Measurements from ENCODE around the gene TFF1.

Gene TFF1

DNA sequence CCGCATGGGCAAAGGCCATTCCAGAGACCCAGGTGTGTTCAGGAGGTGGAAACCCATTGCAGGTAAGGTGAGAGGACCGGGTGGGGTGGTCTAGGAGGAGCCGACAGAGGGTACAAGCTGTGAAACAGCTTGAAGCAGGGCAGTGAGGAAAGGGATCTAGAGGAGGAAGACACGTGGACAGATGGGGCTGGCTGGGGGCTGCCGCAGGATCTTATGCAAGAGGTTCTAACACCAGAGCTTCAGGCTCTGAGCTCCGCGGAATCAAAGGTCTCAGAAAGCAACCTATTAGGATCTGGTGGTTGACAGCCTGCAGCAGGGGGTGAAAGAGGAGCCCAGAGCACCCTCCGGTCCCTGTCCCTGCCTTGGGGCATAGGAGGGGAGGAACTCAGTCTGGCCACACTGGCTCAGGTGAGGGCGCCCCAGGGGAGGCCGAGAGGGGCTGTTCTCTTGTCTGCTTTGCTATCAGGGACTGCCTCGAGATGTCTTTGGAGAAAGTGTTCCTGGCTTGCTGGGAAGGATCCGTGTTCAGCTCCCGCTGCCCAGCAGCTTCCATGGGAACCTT, 1.9 kb downstream of the TFF1 start:
- DNase-seq (ENCODE audit: low read depth in 2 of 2, low spot score in 1 of 2): no peak

DNA sequence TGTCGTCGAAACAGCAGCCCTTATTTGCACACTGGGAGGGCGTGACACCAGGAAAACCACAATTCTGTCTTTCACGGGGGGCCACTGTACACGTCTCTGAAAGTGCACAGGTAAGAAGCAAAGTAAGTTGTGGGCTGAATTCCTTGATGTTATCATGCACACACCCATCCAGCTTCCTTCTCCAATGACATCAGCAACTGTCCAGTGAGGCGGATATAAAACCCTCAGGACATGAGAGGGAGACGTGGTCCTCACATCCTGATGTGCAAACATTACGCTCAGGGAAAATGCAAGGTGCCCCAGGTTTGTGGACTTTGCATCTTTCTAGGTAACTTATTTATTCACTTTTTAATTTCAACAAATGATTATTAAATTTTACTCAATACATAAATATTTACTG, 3.0 kb downstream of the TFF1 start:
- DNase-seq (ENCODE audit: low read depth in 2 of 2, low spot score in 1 of 2): no peak

DNA sequence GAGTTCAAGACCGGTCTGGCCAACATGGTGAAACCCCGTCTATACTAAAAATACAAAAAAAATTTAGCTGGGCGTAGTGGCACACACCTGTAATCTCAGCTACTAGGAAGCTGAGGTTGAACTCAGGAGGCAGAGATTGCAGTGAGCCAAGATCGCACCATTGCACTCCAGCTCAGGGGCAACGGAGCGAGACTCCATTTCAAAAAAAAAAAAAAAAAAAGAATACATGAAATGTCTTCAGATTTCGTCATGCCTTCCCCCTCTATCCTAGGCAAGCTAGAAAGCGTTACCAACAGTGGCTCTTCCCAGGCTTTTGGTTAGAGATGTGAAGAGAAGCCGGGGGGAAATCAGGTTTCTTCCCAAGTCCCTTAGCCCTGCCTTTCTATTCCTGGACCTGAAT, 3.6 kb downstream of the TFF1 start:
- DNase-seq (ENCODE audit: low read depth in 2 of 2, low spot score in 1 of 2): no peak

DNA sequence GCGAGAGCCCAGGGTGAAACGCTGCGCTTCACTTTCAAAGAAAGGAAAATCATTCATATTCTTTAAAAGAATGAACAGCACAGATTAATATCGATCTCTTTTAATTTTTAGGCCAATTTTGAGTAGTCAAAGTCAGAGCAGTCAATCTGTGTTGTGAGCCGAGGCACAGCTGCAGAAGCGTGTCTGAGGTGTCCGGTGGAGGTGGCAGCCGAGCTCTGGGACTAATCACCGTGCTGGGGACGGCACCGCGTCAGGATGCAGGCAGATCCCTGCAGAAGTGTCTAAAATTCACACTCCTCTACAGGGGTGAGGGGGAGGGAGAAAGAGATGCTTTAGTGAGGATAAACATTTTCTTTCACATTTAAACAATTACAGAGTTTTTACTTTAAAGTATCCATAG, 4.1 kb downstream of the TFF1 start:
- no peak for DNase-seq (ENCODE audit: low read depth in 2 of 2, low spot score in 1 of 2)

DNA sequence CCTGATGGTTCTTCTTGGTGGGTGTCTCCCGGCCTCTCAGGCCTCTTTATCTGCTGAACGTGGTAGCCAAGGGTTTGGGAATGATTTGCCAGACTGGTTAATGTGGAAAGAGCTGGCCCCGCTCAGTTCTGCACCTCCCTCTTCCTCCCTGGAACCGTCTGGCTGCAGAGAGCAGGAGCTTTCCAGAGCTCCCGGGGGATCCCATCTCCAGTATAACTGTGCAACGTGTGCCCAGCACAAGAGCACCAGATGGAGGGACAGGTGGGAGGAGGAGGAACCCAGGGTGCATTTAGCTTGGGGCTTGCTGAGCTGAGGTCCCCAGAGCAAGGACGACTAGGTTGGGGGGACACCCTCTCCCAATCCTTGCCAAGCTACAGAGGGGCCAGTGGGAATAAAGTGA, 5.0 kb downstream of the TFF1 start:
- DNase-seq (ENCODE audit: low read depth in 2 of 2, low spot score in 1 of 2): no peak

DNA sequence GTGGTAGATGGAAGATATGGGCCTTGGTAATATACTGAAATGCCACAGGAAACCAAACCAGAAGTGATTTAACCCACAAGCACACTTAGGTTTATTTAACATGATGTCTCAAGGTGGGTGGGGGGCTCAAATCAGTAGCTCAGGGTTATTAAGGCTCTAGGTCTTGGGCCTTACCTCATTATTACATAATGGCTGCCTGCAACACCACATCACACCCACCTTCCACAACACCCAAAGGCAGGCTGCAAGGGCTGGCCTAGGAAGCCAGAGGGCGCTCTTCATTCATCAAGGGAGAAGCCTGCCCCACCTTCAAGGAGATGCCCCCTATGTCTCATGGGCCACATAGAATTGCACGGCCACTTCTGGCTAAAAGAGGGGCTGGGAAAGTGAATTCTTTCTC, 6.0 kb downstream of the TFF1 start:
- no peak for DNase-seq (ENCODE audit: low read depth in 2 of 2, low spot score in 1 of 2)

DNA sequence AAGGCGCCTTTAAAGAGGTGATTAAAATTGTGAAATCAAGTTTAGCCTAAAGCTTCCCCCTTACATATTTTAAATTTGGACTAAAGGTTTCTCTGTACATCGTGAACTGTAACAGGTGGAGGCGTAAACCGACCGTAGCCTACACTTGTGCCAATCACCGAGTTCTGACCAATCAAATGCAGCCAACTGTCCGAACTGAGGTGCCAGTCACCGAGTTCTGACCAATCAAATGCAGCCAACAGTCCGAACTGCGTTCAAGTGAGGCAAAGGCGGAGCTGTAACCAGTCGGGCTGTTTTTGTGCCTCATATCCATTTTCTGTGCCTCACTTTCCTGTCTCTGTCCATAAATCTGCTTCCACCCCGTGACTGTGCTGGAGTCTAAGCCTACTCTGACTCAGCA, 7.4 kb downstream of the TFF1 start:
- DNase-seq (ENCODE audit: low read depth in 2 of 2, low spot score in 1 of 2): no peak

DNA sequence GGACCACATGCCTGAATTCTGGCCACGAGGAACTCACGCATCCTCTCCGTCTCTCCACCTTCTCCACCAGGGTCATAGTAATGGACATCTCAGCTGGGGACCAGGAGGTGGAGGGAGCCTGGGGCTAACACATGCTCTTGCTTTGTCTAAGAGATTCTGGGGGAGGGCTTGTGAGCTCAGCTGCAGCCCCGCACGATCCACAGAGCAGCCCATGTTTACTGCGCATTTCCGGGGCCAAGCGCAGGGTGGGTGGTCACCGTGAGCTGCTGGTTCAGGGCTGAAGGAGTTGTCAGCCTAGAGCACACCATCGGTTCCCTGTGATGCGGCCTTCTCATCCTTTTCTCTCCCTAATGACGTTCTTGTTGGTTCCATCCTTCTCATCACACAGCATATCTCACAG, 8.1 kb downstream of the TFF1 start:
- no peak for DNase-seq (ENCODE audit: low read depth in 2 of 2, low spot score in 1 of 2)

DNA sequence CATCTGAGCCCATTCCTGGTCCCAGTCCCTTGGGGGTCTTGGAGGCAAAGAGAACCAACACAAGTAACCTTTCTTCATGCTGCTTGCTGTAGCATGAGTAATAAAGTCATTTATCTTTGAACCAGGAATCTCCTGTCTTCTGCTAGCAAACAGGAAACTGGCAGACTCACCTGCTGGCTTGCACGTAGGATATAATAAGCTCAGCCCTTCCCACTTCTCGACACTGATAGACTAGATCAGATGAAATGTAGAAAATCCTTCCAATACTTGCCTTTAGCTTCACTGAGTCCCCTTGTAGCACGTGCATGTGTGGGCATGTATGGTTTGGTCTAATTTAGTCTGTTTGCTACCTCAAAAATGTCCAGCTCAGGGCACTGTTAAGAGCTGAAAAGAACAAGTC, 9.0 kb downstream of the TFF1 start:
- no peak for DNase-seq (ENCODE audit: low read depth in 2 of 2, low spot score in 1 of 2)

DNA sequence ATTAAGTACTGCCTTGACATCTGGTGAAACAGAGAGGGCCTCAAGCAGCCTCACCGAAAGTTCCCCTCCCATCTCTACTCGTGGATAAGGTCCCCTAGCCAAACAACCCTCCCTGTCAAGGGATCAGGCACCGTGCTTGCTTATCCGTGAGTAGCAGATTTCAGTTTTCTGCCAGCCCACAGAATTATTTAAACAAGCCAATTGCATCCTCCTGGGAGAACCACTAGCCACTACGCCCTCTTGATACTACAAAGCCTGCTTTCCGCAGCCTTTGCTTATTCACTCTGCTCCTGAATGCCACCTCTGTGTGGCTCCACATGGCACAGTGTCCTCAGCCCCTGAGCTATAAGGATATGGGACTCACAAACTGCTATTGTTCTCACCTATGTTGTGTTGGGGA, 9.7 kb downstream of the TFF1 start:
- DNase-seq (ENCODE audit: low read depth in 2 of 2, low spot score in 1 of 2): no peak

DNA sequence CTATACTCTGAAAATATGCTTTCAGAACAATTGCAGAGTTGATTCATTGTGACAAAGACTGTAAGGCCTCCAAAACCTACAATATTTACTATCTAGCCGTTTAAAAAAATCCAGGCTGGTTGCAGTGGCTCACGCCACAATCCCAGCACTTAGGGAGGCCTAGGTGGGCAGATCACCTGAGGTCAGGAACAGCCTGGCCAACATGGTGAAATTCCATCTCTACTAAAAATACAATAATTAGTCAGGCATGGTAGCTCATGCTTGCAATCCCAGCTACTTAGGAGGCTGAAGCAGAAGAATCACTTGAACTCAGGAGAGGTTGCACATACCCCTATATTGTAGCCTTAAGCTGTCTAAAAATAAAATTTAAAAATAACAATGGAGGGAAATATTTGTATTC, 10.3 kb downstream of the TFF1 start:
- no peak for DNase-seq (ENCODE audit: low read depth in 2 of 2, low spot score in 1 of 2)

DNA sequence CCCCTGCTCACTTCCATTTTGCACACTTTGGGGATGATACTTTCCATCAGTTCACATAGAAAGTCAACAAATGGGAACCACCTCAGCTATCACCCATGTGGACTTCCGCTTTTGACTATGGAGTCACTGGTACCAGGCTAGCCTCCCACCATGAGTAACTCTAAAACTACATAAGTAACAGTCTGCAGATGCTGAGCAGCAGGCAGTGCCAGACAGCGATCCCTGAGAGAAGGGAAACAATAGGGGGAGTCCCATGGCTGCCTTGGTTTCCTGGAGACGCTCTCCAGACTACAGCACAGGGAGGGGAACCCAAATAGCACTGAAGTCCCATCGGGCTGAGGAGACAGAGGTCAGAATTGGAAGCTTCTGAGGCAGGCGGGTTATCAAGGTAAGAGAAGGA, 12.7 kb downstream of the TFF1 start:
- no peak for DNase-seq (ENCODE audit: low read depth in 2 of 2, low spot score in 1 of 2)

DNA sequence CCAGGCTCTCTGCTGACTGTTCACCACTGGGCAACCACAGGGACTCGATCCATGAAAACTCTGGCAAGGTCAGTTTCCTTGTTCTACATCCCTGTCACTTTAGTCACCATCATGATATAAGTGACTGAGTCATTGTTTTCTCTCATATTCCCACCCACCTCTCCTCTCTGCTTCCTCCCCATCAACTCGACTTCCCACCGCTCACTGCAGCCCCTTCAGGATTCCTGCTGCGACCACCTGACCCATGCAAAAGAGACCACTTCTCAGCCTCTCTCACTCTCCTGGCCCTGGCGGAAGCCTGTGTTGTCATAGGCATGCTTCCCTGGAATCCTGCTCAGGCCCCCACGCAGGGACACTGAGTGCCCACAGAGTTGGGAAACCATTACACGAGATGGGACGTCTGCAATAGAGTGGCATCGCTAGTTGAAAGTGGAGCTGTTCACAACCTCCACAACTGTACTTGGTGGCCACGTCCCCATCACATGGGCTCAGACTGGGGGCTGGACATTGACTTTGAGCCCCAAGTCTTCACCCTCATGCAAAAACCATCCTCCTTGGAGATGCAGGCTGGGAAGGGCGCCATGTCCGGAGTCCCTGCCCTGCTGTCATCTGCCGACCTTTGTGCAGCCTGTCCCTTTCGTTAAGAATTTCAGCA, 13.8 kb downstream of the TFF1 start:
- no peak for DNase-seq (ENCODE audit: low read depth in 2 of 2, low spot score in 1 of 2)

DNA sequence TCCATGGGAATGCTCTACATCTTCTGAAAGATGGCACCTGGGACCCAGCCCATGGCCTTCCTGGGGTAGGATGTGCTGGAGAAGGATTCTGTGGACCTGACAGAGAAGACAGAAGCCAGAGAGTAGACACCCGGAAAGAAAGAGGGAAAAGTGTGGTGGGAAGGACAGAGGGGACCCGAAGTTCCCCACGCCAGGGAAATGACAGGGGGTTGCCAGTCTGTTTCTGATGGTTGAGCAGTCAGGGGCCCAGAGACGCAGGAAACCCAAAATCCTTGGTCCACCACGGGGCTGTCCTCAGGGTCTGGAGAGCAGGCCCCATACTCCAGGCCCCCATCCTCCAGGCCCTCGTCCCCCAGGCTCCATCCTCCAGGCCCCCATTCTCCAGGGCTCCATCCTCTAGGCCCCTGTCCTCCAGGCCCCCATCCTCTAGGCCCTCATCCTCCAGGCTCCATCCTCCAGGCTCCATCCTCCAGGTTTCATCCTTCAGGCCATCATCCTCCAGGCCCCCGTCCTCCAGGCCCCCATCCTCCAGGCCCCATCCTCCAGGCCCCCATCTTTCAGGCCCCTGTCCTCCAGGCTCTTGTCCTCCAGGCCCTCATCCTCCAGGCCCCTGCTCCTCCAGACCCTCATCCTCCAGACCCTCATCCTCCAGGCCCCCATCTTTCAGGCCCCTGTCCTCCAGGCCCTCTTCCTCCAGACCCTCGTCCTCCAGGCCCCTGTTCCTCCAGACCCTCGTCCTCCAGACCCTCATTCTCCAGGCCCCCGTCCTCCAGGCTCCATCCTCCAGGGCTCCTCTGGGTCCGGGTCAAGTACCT, 14.5 kb downstream of the TFF1 start:
- no peak for DNase-seq (ENCODE audit: low read depth in 2 of 2, low spot score in 1 of 2)

DNA sequence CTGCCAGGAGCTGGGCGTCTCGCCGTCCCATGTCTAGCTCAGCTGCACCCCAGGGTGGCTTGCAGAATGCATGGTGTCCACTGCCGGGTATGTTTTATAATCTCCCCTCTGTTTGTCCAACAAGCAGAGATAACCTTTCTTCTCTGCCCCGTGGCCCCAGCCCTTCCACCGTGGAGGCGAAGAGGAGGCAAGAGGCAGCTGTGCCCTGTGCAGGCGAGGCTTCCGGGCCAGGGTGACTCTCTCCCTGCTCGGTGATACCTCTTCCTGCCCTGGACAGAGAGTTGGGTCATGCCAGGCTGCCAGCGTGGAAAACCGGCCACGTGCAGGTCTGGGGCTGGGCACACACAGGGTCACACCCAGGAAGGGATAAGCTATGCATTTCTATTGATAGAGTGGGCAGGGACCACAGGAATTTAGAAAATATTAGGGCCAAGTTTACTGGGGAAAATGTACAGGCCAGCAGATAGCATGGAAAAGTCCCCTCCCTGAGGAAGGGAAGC, 15.4 kb downstream of the TFF1 start, which contains the start of gene TFF2:
Gene TFF2, minus strand, starts transcription at position 68 of the 500 bp plus-strand sequence. Its CDS starts 37 bp downstream, at position 31.
- no peak for DNase-seq (ENCODE audit: low read depth in 2 of 2, low spot score in 1 of 2)

DNA sequence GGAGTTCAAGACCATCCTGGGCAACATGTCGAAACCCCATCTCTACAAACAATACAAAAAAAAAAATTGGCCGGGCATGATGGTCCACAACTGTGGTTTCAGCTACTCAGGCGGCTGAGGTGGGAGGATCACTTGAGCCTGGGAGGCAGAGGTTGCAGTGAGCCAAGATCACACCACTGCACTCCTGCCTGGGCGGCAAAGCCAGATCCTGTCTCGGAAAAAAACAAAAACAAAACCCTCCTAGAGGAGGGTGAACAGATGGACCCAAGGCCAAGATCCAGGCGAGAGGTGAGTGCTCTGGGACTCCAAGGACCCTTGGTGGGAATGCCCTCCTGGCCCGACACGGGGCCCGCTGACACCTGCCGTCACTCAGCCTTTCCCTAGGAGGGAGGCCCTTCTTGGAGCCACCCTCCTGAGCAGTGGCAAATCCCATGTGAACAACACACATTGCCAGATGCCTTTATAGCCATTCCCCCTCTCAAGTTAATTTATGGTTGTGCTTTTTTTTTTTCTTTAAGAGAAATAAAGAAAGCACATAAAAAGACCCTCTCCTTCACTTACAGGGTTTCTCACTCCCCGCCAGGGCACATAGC, 15.9 kb downstream of the TFF1 start:
- DNase-seq (ENCODE audit: low read depth in 2 of 2, low spot score in 1 of 2): no peak

DNA sequence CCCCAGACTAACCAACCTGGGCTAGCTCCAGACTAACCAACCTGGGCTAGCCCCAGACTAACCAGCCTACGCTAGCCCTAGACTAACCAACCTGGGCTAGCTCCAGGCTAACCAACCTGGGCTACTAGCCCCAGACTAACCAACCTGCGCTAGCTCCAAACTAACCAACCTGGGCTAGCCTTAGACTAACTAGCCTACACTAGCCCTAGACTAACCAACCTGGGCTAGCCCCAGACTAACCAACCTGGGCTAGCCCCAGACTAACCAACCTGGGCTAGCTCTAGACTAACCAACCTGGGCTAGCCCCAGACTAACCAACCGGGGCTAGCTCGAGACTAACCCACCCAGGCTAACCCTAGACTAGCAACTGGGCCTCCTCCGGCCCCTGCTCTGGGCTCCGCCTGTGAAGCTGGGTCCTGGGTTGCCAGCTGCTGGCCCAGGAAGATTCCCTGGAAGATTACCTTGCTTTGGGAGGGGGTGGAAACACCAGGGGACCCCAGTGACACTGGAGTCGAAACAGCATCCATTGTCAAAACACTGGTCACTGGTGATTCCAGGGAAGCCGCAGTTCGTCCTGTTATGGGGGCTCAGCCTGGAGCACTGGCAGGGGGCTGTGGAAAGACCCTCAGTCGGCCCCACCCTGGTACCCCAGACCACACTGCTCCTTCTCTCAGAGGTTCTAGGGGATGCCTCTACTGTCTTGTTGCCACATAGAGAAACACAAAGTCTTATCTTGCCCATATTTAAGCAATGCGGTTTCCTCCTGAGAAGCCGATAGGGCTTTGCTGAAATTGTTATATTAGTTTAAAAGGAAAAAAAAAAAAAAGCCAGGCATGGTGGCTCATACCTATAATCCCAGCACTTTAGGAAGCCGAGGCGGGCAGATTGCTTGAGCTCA, 16.7 kb downstream of the TFF1 start:
- no peak for DNase-seq (ENCODE audit: low read depth in 2 of 2, low spot score in 1 of 2)

DNA sequence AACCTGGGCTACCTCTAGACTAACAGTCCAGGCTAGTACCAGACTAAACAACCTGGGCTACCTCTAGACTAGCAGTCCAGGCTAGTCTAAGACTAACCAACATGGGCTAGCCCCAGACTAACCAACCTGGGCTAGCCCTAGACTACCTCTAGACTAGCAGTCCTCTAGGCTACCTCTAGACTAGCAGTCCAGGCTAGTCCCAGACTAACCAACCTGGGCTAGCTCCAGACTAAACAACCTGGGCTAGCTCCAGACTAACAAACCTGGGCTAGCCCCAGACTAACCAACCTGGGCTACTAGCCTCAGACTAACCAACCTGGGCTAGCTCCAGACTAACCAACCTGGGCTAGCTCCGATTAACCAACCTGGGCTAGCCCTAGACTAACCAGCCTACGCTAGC, 17.6 kb downstream of the TFF1 start:
- no peak for DNase-seq (ENCODE audit: low read depth in 2 of 2, low spot score in 1 of 2)

DNA sequence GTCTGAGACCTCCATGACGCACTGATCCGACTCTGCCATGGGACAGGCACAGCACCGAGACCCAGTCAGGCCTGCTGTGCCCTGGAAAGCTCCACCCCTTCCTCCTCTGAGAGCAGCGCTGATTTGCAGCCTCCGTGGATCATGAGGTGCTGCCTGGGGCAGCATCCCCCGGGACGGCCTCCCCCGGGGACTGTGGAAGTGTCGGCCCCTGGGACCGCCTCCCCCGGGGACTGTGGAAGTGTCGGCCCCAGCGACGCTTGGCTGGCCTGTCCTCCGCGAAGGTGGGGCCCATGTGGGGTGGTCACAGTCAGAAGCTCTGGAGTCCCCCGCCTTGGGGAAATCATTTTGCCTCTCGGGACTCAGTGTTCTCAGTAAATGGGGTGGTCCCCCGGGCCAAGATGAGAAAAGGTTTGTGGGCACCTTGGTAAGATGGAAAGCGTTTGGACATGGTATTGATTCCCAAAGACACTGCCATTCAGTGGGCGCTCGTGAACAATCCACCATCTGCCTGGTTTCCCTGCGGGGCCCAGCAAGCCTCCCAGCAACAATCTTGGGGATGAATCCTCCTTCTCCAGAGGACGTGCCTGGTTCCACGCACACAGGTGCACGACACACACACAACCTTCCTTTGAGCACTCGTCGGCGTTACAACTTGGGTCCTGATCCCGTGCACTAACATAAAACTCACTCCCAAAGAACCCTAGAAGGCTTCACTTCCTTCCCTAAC, 18.6 kb downstream of the TFF1 start:
- DNase-seq (ENCODE audit: low read depth in 2 of 2, low spot score in 1 of 2): no peak

DNA sequence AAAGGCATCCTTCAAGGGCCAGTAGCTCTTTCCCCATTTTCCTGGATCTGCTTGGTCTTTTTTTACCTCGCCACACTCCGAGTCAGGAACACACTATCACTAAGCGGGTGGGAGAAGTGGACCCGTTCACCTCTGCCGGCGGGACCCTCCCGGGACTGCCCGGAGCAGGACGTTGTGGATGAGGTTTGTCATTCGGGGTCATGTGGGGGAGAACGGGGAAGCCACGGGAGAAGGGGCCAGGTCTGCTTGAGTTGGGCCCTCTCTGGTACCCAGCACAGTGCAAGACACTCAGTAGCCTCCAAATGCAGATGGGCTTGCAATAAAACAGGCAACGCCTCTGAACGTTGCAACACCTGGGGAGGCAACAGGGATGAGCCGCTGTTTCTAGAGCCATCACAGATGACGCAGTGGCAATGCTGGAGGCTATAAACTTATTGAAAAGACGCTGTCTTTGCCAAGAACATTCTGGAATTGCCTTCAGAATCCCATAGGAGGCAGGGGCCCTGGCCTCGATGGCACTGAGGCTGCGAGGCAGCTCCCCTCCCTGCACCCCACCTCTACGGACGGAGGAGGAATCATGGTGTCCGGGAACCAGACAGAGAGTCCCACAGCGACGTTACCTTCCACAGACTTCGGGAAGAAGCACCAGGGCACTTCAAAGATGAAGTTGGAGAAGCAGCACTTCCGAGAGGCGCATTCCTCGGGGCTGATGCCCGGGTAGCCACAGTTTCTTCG, 19.3 kb downstream of the TFF1 start:
- DNase-seq (ENCODE audit: low read depth in 2 of 2, low spot score in 1 of 2): no peak

Measured in stimulated activated CD8-positive, alpha-beta memory T cell treated with anti-CD3 and anti-CD28 coated beads, Interleukin-4, amount 100 ng/mL, for 4 hours (primary cell).